ENCODE measurements around the gene TAX1BP3. TPM values are rescaled to one million over a fixed set of nuclear protein-coding genes. Genes with fewer than 3 reads are reported as not detected.

Gene TAX1BP3
- total RNA-seq, 1 donor from 2014 or later, result 15.1 TPM

DNA sequence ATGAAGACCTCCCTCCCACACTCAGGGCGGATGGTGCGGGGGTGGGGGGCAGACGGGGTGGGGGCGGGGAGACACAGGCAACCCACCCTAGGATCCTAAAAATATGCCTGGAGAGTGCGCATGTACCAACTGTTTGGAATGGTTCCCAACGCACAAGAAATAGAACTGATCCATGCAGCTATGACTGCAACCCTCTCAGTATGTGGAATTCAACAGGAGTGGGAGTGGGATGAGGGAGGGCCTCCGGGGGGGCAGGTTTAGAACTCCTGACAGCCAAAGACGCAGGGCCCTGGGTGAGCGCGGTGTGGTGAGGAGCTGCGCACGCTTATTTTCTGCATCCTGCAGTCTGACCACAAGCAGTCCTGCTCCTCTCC, 28.7 kb upstream of the TAX1BP3 start:
- H3K36me3 Mint-ChIP-seq (ENCODE audit: low read depth), result peaks cover 22% of the 10 kb centered on the region
- H3K27ac Mint-ChIP-seq, result peak overlapping the region; percentile 97
- ChIA-PET POLR2A (interaction anchor here (1.2 to 6.5 kb wide), 10 partner anchors 9 to 208 kb away, joined by 3 to 315 read pairs (median 14); partner anchors contain the start of genes CTNS, HASPIN and SHPK), CTCF (interaction anchor here (1.2 to 2.4 kb wide), 5 partner anchors 14 to 41 kb away, joined by 6 to 22 read pairs (median 8); no protein-coding TSS in a partner anchor)
- no peaks in the 10 kb centered on the region for H3K27me3 Mint-ChIP-seq
- DNase-seq, result no peak
- peaks cover 77% of the 10 kb centered on the region for H3K4me1 Mint-ChIP-seq
- no peaks in the 10 kb centered on the region for H3K9me3 Mint-ChIP-seq
- H3K4me3 Mint-ChIP-seq, result peak overlapping the region; percentile 99
- no peak for TF ChIP-seq CTCF (IDR thresholded peaks at IDR 0.05)
- intact Hi-C loops (cut with micrococcal nuclease), result loop anchor here (5.0 kb wide), 1 partner anchor 215 kb away; no protein-coding TSS in a partner anchor
- ATAC-seq (ENCODE audit: low read depth), result no peak

DNA sequence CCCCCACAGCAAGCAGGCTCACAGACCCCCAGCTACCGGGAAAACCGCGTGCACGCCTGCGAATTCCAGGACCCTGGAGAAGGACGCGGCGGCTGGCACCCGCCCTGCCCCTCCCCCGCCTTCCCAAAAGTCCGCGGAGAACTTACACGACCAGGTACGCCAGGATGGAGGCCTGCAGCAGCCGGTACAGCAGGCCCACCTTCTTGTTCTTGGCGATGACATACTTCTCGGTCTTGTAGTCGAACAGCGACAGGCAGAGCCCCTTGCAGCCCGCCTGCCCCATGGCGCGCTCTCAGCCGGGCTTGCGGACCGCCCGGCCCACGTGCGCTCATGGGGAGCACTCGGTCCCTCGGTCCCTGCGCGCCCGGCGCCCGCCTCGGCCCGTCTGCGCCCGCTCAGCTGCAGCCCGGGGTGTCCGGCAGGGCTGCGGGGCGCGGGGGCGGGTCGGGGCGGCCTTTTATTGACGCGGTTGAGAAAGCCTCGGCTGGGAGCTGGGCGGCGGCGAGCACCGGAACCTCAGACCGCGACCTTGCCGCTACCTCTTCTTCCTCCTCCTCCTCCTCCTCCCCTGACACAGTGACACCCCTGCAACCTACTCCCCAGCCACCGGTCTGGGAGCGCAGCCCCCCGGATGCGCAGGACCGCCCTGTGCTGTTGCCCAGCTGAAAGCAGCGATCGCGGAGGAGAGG, 27.5 kb upstream of the TAX1BP3 start, which contains the start of gene P2RX5:
Gene P2RX5 (minus strand): TSS at position 433 of the 689 bp plus-strand sequence. CDS start 150 bp downstream, at position 283.
- intact Hi-C loops (cut with micrococcal nuclease), result loop anchor here (1.0 to 5.0 kb wide), 2 partner anchors 27 to 216 kb away; partner anchors contain the start of gene HASPIN

GRCh38 chr17:3695129-3695722, 26.8 kb upstream of the TAX1BP3 start:
- peak overlapping the region; percentile 95 for H3K27ac Mint-ChIP-seq
- peaks cover 77% of the 10 kb centered on the region for H3K4me1 Mint-ChIP-seq
- TF ChIP-seq CTCF (IDR thresholded peaks at IDR 0.05), result no peak
- no peaks in the 10 kb centered on the region for H3K9me3 Mint-ChIP-seq
- no peak for DNase-seq
- intact Hi-C loops (cut with micrococcal nuclease), result loop anchor here (1.0 to 5.0 kb wide), 2 partner anchors 28 to 217 kb away; partner anchors contain the start of gene HASPIN
- H3K4me3 Mint-ChIP-seq, result peak overlapping the region; percentile 99
- POLR2A ChIA-PET, result interaction anchor here (0.6 to 6.5 kb wide), 17 partner anchors 11 to 1254 kb away, joined by 3 to 315 read pairs (median 8); partner anchors contain the start of genes CTNS, EMC6, HASPIN and SHPK
- H3K27me3 Mint-ChIP-seq, result no peaks in the 10 kb centered on the region
- peaks cover 36% of the 10 kb centered on the region for H3K36me3 Mint-ChIP-seq (ENCODE audit: low read depth)
- peak; percentile 1 for ATAC-seq (ENCODE audit: low read depth)
- CTCF ChIA-PET, result interaction anchor here (0.6 to 2.8 kb wide), 12 partner anchors 10 to 133 kb away, joined by 3 to 22 read pairs (median 4); partner anchors contain the start of gene HASPIN

More for the DNA sequence above, 27.5 kb upstream of the TAX1BP3 start, which contains the start of gene P2RX5:
- DNase-seq (peak; percentile 66), ATAC-seq (ENCODE audit: low read depth) (peak; percentile 58)
- CTCF ChIA-PET, result interaction anchor here (0.8 to 2.6 kb wide), 13 partner anchors 11 to 132 kb away, joined by 3 to 22 read pairs (median 6); partner anchors contain the start of gene HASPIN
- Mint-ChIP-seq H3K27ac (peak within 1 kb of the TSS; percentile 97), H3K4me3 (peak within 1 kb of the TSS; percentile 99), H3K36me3 (ENCODE audit: low read depth) (peaks cover 30% of the 10 kb centered on the region), H3K27me3 (no peaks in the 10 kb centered on the region), H3K4me1 (peaks cover 77% of the 10 kb centered on the region), H3K9me3 (no peaks in the 10 kb centered on the region)
- TF ChIP-seq CTCF (IDR thresholded peaks at IDR 0.05), result no peak
- POLR2A ChIA-PET, result interaction anchor here (0.6 to 6.5 kb wide), 19 partner anchors 12 to 1253 kb away, joined by 3 to 315 read pairs (median 7); partner anchors contain the start of genes CTNS, EMC6, HASPIN and SHPK

DNA sequence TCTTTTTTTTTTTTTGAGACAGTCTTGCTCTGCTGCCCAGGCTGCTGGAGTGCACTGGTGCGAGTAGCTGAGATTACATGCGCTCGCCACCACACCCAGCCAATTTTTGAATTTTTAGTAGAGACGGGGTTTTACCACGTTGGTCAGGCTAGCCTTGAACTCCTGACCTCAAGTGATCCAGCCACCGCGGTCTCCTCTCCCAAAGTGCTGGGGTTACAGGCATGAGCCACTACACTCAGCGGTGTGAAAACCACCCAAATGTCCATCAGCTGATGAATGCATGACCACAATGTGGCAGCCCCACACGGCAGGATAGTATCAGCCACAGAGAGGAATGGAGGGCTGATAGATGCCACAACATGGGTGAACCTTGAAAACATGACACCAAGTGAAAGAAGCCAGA, 25.5 kb upstream of the TAX1BP3 start:
- H3K9me3 Mint-ChIP-seq, result no peaks in the 10 kb centered on the region
- ATAC-seq (ENCODE audit: low read depth) (peak; percentile 49), DNase-seq (peak; percentile 65)
- peak overlapping the region; percentile 95 for H3K27ac Mint-ChIP-seq
- H3K27me3 Mint-ChIP-seq, result no peaks in the 10 kb centered on the region
- peaks cover 45% of the 10 kb centered on the region for H3K36me3 Mint-ChIP-seq (ENCODE audit: low read depth)
- no peak for TF ChIP-seq CTCF (IDR thresholded peaks at IDR 0.05)
- intact Hi-C loops (cut with micrococcal nuclease), result loop anchor here (1.0 to 5.0 kb wide), 3 partner anchors 11 to 57 kb away; partner anchors contain the start of genes CTNS and SHPK
- H3K4me3 Mint-ChIP-seq, result peak overlapping the region; percentile 99
- ChIA-PET POLR2A (interaction anchor here (0.6 to 6.5 kb wide), 26 partner anchors 10 to 903 kb away, joined by 3 to 315 read pairs (median 6); partner anchors contain the start of genes EMC6, HASPIN, NCBP3 and TAX1BP3), CTCF (interaction anchor here (0.7 to 2.8 kb wide), 7 partner anchors 11 to 134 kb away, joined by 3 to 16 read pairs (median 4); no protein-coding TSS in a partner anchor)
- peaks cover 78% of the 10 kb centered on the region for H3K4me1 Mint-ChIP-seq

Data from activated B cell treated with CpG ODN at 0.5 μM for 24 hours (primary cell).